CD14-positive monocyte (primary cell): Measurements from ENCODE around the gene GULP1. TPM values are rescaled to one million over a fixed set of nuclear protein-coding genes. Genes with fewer than 3 reads are reported as not detected.

Source experiments
- DNase-seq, 3 donors: peaks; one replicate each; pipeline ENCODE4 v3.0.0-alpha.2; 2011 to 2022
- H2AFZ ChIP-seq: 2 replicates; pipeline ENCODE4 v1.6.0; 2012; ENCODE audit warnings: mild to moderate bottlenecking, low read depth, low read length, inconsistent platforms; ENCODE audit not compliant: insufficient read depth, poor library complexity, severe bottlenecking
- H3K27ac ChIP-seq, 2 donors: 1 replicate in 1 of 2; 2 replicates in 1 of 2; pipeline ENCODE4 v1.5.1; 2012 to 2013; ENCODE audit warnings: low read length in 2 of 2, control low read depth in 1 of 2, inconsistent platforms in 1 of 2, low read depth in 1 of 2, mild to moderate bottlenecking in 1 of 2
- H3K27me3 ChIP-seq, 2 donors: one replicate each; pipeline versions ENCODE4 v1.6.0 to v1.6.1; 2011 to 2013; ENCODE audit warnings: low read length in 2 of 2; ENCODE audit not compliant: control insufficient read depth in 2 of 2, insufficient read depth in 2 of 2
- H3K36me3 ChIP-seq, 2 donors: replicated peaks in 1 of 2; 1 replicate in 1 of 2; 2 replicates in 1 of 2; pipeline versions ENCODE4 v1.5.1 to v1.6.1; 2012 to 2013; ENCODE audit warnings: low read length in 2 of 2, control low read depth in 1 of 2, inconsistent platforms in 1 of 2, mild to moderate bottlenecking in 1 of 2; ENCODE audit not compliant: insufficient read depth in 2 of 2, control insufficient read depth in 1 of 2
- H3K4me1 ChIP-seq, 2 donors: 1 replicate in 1 of 2; 2 replicates in 1 of 2; pipeline versions ENCODE4 v1.5.1 to v1.6.1; 2012 to 2013; ENCODE audit warnings: low read length in 2 of 2, control low read depth in 1 of 2, inconsistent platforms in 1 of 2, mild to moderate bottlenecking in 1 of 2, moderate library complexity in 1 of 2; ENCODE audit not compliant: insufficient read depth in 2 of 2, control insufficient read depth in 1 of 2
- H3K4me2 ChIP-seq: replicated peaks from 2 replicates; pipeline ENCODE3; 2012; ENCODE audit warnings: low read length, moderate library complexity, mild to moderate bottlenecking; ENCODE audit not compliant: poor library complexity, severe bottlenecking; ENCODE audit errors: extremely low read depth
- H3K4me3 ChIP-seq, 3 experiments: fragments of 200-600 bp in 1 of 3; sonication (generic) in 1 of 3; replicated peaks in 1 of 3; 1 replicate in 2 of 3; 2 replicates in 1 of 3; pipeline ENCODE4 v1.5.1; 2011 to 2013; ENCODE audit warnings: low read length in 3 of 3, mild to moderate bottlenecking in 3 of 3, control low read depth in 2 of 3, low read depth in 2 of 3, inconsistent platforms in 1 of 3, moderate library complexity in 1 of 3
- H3K79me2 ChIP-seq: 2 replicates; pipeline ENCODE4 v1.6.0; 2012; ENCODE audit warnings: mild to moderate bottlenecking, control low read depth, inconsistent platforms, low read length, moderate library complexity; ENCODE audit not compliant: insufficient read depth
- H3K9ac ChIP-seq: 2 replicates; pipeline ENCODE4 v1.6.0; 2017; ENCODE audit warnings: low read length, mild to moderate bottlenecking; ENCODE audit not compliant: insufficient read depth, poor library complexity, severe bottlenecking
- H3K9me3 ChIP-seq, 2 donors: replicated peaks in 1 of 2; 1 replicate in 1 of 2; 2 replicates in 1 of 2; pipeline versions ENCODE4 v1.5.1 to v1.6.1; 2012 to 2013; ENCODE audit warnings: low read length in 2 of 2, control low read depth in 1 of 2; ENCODE audit not compliant: control insufficient read depth in 1 of 2, insufficient read depth in 1 of 2
- H4K20me1 ChIP-seq: 2 replicates; pipeline ENCODE4 v1.6.0; 2012; ENCODE audit warnings: mild to moderate bottlenecking, low read length, control low read depth, moderate library complexity; ENCODE audit not compliant: insufficient read depth
- H3K27ac Mint-ChIP-seq, 7 donors: one replicate each; pipeline ENCODE4 v1.8.0; 2020; ENCODE audit warnings: mild to moderate bottlenecking in 7 of 7, mixed read lengths in 7 of 7, moderate library complexity in 6 of 7, inconsistent platforms in 2 of 7
- H3K27me3 Mint-ChIP-seq, 3 donors: one replicate each; pipeline ENCODE4 v1.8.0; 2021 to 2022; ENCODE audit warnings: low read depth in 3 of 3, mild to moderate bottlenecking in 3 of 3, mixed read lengths in 3 of 3, moderate library complexity in 3 of 3, inconsistent platforms in 1 of 3
- H3K36me3 Mint-ChIP-seq, 2 donors: one replicate each; pipeline ENCODE4 v1.8.0; 2020; ENCODE audit warnings: mixed read lengths in 2 of 2, inconsistent platforms in 1 of 2, mild to moderate bottlenecking in 1 of 2
- H3K4me1 Mint-ChIP-seq: one replicate; pipeline ENCODE4 v1.8.0; 2020; ENCODE audit warnings: mild to moderate bottlenecking, mixed read lengths
- H3K4me3 Mint-ChIP-seq, 2 donors: one replicate each; pipeline ENCODE4 v1.8.0; 2020; ENCODE audit warnings: mild to moderate bottlenecking in 2 of 2, mixed read lengths in 2 of 2, moderate library complexity in 1 of 2
- H3K9me3 Mint-ChIP-seq, 7 donors: one replicate each; pipeline ENCODE4 v1.8.0; 2020 to 2022; ENCODE audit warnings: mixed read lengths in 7 of 7, mild to moderate bottlenecking in 6 of 7, moderate library complexity in 6 of 7, inconsistent platforms in 2 of 7
- WGBS: methylation state at CpG from one replicate; pipeline ENCODE4 v1.1.5; 2013; ENCODE audit warnings: missing lambda C conversion rate; ENCODE audit not compliant: insufficient coverage; 5-methylcytosine and 5-hydroxymethylcytosine counted together
- intact Hi-C, 2 donors: fragments of 100-400 bp; cut with micrococcal nuclease; formaldehyde crosslinking; loops; one replicate each; pipeline versions ENCODE4 v1.15.0 to v1.15.1; 2023
- polyA plus RNA-seq, 3 donors: library from polyadenylated mRNA; depleted of rRNA in 1 of 3; unstranded in 2 of 3; stranded (reverse) in 1 of 3; fragments of 300-500 nt in 2 of 3; fragments of >200 nt in 1 of 3; fragmentation: Illumina TruSeq in 2 of 3; gene quantifications; 1 replicate in 2 of 3; 2 replicates in 1 of 3; pipeline ENCODE4 v1.2.3, GENCODE V29; 2012 to 2021
- TF ChIP-seq, protein P1 (sequence below): fragments of 200-600 bp; IDR thresholded peaks from one replicate; pipeline ENCODE4 v1.8.0; 2022; ENCODE audit warnings: antibody characterized with exemption, mild to moderate bottlenecking

GULP1 gene
- polyA plus RNA-seq, 3 donors, result not detected

- no peak overlapping the region for H3K4me3 Mint-ChIP-seq
- H3K4me1 ChIP-seq, result no peaks in the 10 kb centered on the region
- WGBS, result 93% methylated on average over 9 of the region's 10 CpGs
- no peak overlapping the region for H3K27ac ChIP-seq
- no peak overlapping the region for H3K27ac Mint-ChIP-seq
- no peaks in the 10 kb centered on the region for H4K20me1 ChIP-seq
- peaks cover 2 to 12% (median 7%) of the 10 kb centered on the region in 7 donors for H3K9me3 Mint-ChIP-seq
- TF ChIP-seq, protein P1, sequence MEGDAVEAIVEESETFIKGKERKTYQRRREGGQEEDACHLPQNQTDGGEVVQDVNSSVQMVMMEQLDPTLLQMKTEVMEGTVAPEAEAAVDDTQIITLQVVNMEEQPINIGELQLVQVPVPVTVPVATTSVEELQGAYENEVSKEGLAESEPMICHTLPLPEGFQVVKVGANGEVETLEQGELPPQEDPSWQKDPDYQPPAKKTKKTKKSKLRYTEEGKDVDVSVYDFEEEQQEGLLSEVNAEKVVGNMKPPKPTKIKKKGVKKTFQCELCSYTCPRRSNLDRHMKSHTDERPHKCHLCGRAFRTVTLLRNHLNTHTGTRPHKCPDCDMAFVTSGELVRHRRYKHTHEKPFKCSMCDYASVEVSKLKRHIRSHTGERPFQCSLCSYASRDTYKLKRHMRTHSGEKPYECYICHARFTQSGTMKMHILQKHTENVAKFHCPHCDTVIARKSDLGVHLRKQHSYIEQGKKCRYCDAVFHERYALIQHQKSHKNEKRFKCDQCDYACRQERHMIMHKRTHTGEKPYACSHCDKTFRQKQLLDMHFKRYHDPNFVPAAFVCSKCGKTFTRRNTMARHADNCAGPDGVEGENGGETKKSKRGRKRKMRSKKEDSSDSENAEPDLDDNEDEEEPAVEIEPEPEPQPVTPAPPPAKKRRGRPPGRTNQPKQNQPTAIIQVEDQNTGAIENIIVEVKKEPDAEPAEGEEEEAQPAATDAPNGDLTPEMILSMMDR, result no peak
- no peaks in the 10 kb centered on the region for H3K79me2 ChIP-seq
- no peaks in the 10 kb centered on the region for H3K4me1 Mint-ChIP-seq
- H2AFZ ChIP-seq, result no peak overlapping the region
- no peak overlapping the region for H3K4me2 ChIP-seq
- no peak overlapping the region for H3K9ac ChIP-seq
- no peaks in the 10 kb centered on the region for H3K36me3 Mint-ChIP-seq
- intact Hi-C loops, result no loop called here
- H3K4me3 ChIP-seq, result no peak overlapping the region
- no peaks in the 10 kb centered on the region for H3K27me3 ChIP-seq
- DNase-seq, result no peak
- H3K9me3 ChIP-seq, result peaks cover 9 to 21% of the 10 kb centered on the region in 2 donors
- H3K36me3 ChIP-seq, result no peaks in the 10 kb centered on the region
- H3K27me3 Mint-ChIP-seq, result peaks cover 0 to 2% (median 0%) of the 10 kb centered on the region in 3 donors
These were observed 104.4 kb downstream of the GULP1 start for GRCh38 chr2:188395903-188396689.

- Histone ChIP-seq H3K27me3 (no peaks in the 10 kb centered on the region), H3K27ac (no peak overlapping the region), H3K79me2 (no peaks in the 10 kb centered on the region), H3K4me2 (no peak overlapping the region), H3K9ac (no peak overlapping the region), H3K4me3 (no peak overlapping the region), H2AFZ (no peak overlapping the region), H3K9me3 (peaks cover 9 to 21% of the 10 kb centered on the region in 2 donors), H3K4me1 (no peaks in the 10 kb centered on the region), H4K20me1 (no peaks in the 10 kb centered on the region), H3K36me3 (no peaks in the 10 kb centered on the region)
- DNase-seq, result no peak
- no peak overlapping the region for H3K27ac Mint-ChIP-seq
- H3K27me3 Mint-ChIP-seq, result peaks cover 0 to 2% (median 0%) of the 10 kb centered on the region in 3 donors
- WGBS, result no CpG with 5 or more reads among the region's 3 CpGs
- TF ChIP-seq, protein P1, result no peak
- no peaks in the 10 kb centered on the region for H3K4me1 Mint-ChIP-seq
- intact Hi-C loops, result no loop called here
- H3K9me3 Mint-ChIP-seq, result peaks cover 2 to 9% (median 4%) of the 10 kb centered on the region in 7 donors
- H3K4me3 Mint-ChIP-seq, result no peak overlapping the region
- H3K36me3 Mint-ChIP-seq, result no peaks in the 10 kb centered on the region
These were observed 107.5 kb downstream of the GULP1 start for GRCh38 chr2:188399159-188399558.
